T-helper 1 cell treated with Interleukin-12 subunit alpha and Interleukin-12 subunit beta and Interleukin-4 antibody, amounts not matched to agents 30 μg/mL and 1 μg/mL, for 36 hours (primary cell): ENCODE measurements around the gene CACNB1.

ENCODE experiments used
- H3K27ac Mint-ChIP-seq: one replicate; pipeline ENCODE4 v1.8.0; 2021; ENCODE audit warnings: mild to moderate bottlenecking, mixed read lengths
- H3K27me3 Mint-ChIP-seq: one replicate; pipeline ENCODE4 v1.8.0; 2021; ENCODE audit warnings: low read depth, mixed read lengths
- H3K36me3 Mint-ChIP-seq: one replicate; pipeline ENCODE4 v1.8.0; 2021; ENCODE audit warnings: low read depth, mixed read lengths
- H3K4me1 Mint-ChIP-seq: one replicate; pipeline ENCODE4 v1.8.0; 2021; ENCODE audit warnings: low read depth, mixed read lengths
- H3K4me3 Mint-ChIP-seq: one replicate; pipeline ENCODE4 v1.8.0; 2021; ENCODE audit warnings: mild to moderate bottlenecking, moderate library complexity, mixed read lengths
- H3K9me3 Mint-ChIP-seq: one replicate; pipeline ENCODE4 v1.8.0; 2021; ENCODE audit warnings: mixed read lengths

Gene CACNB1

DNA sequence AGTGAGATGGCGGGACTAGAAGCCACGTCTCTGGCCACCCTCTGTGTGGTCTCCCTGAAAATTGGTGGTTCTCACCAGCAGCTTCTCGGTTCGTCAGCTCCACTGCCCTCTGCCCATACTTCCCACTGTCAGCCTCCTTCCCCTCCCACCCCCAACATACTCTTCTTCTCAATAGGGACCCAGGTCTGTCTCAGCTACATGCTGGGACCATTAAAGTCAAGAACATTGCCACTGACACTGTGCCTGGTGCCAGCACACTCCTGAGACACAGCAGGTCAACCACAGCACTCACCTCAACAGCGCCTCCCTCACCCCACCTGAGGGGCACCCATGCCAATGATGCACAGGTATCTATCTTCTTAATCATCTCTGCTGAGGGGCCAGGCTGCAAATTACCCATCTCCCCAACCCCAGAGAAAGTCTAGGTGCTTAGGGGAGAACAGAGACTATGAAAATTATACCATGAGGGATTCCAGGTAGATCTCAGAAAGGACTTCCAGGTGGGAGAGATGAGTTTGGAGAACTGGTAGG, 47.3 kb downstream of the CACNB1 start:
- Mint-ChIP-seq H3K4me1 (peaks cover 23% of the 10 kb centered on the region), H3K27ac (no peak overlapping the region), H3K4me3 (peak overlapping the region; percentile 32), H3K36me3 (peaks cover 5% of the 10 kb centered on the region), H3K27me3 (peaks cover 50% of the 10 kb centered on the region), H3K9me3 (no peaks in the 10 kb centered on the region)

DNA sequence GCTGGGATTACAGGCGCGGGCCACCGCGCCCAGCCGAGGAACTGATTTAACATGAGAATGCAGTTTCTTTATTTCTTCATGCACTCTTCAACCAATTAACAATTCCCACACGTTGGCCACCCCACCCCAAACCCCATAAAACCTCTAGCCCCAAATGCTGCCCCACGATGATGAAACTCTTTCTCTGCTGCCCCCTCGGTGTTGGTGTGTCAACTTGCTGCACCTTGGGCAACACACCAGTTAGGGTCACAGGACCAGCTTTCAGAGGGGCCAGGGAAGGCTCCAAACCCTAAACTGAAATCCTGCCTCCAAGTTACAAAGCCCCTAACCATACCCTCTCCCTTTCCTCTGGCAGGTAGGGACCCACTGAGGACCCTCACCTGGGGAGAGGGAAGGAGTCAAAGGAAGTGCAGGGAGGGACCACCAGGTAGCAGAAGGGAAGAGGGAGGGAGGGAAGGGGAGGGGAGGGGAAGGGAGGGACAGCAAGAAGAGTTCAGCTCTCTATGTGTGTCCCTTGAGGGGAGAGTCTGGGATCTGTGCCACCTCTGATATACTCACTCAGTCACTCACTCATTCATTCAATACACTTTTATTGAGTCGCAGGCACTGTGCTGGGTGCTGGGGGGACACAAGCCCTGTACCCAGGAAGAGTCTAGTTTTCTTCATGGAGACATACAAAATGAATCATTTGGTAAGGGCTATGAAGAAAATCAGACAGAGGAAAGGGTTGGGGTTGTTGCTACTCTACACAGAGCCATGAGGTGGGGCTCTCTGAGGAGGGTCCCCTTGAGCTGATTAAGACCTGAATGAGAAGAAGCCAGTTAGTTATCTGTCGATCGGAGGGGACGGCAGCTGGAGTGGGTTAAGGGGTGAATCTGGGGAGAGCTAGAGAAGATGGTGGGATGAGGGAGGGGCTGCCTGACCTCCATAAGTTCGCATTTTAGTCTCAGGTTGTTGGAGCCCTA, 50.0 kb downstream of the CACNB1 start:
- Mint-ChIP-seq H3K4me3 (no peak overlapping the region), H3K4me1 (peaks cover 7% of the 10 kb centered on the region), H3K27me3 (peaks cover 37% of the 10 kb centered on the region), H3K27ac (no peak overlapping the region), H3K9me3 (no peaks in the 10 kb centered on the region), H3K36me3 (no peaks in the 10 kb centered on the region)

DNA sequence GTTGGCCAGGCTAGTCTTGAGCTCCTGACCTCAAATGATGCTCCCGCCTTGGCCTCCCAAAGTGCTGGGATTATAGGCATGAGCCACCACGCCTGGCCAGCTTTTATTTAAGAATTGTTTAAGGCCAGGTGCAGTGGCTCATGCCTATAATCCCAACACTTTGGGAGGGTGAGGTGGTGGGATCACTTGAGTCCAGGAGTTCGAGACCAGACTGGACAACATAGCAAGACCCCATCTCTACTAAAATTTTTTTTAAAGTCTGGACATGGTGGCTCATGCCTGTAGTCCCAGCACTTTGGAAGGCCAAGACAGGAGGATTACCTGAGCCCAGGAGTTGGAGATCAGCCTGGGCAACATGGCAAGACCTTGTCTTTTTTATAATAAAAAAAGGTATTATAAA, 51.2 kb downstream of the CACNB1 start:
- H3K27me3 Mint-ChIP-seq: peaks cover 29% of the 10 kb centered on the region
- H3K9me3 Mint-ChIP-seq: no peaks in the 10 kb centered on the region
- no peak overlapping the region for H3K27ac Mint-ChIP-seq
- H3K4me3 Mint-ChIP-seq: no peak overlapping the region
- H3K36me3 Mint-ChIP-seq: no peaks in the 10 kb centered on the region
- no peaks in the 10 kb centered on the region for H3K4me1 Mint-ChIP-seq

DNA sequence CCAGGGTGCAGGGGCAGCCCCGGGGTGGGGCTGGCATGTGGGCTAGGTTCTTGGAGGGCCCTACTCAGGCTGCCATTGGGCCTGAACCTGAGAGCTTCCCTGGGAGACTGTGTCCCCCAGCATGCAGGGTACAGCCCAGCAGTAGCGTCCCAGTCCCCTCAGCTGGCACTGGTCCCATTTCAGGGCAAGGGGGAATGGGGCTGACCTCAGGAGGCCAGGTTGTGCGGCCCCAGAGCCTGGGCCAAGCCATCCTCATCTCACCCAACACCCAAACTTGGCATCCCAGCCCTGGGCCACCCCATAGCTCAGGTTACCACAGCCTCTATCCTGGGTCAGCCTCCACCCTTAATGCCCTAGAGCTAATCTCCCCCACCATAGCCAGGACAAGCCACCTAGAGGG, 52.3 kb downstream of the CACNB1 start:
- H3K4me1 Mint-ChIP-seq: no peaks in the 10 kb centered on the region
- no peak overlapping the region for H3K4me3 Mint-ChIP-seq
- no peaks in the 10 kb centered on the region for H3K36me3 Mint-ChIP-seq
- no peaks in the 10 kb centered on the region for H3K9me3 Mint-ChIP-seq
- H3K27ac Mint-ChIP-seq: no peak overlapping the region
- H3K27me3 Mint-ChIP-seq: peaks cover 19% of the 10 kb centered on the region

DNA sequence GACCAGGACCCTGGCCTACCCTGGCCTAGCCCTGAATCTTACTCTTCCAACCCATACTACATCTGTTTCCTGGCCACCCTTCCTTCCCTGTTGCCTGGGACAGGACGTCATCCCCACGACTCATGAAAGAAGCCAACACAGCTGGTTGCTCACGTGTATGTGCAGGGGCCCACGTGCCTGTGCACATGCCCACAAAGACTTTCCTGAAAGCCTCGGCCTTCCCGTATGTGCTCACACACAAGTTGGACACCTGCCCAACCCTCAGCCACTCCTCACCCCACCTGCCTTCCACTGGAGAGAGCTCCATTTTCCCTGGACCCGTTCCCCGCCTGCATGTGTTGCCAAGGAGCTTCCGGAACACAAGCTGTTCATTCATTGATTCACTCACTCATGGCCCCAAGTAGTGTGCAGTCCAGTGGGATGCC, 53.0 kb downstream of the CACNB1 start:
- no peaks in the 10 kb centered on the region for H3K9me3 Mint-ChIP-seq
- H3K4me1 Mint-ChIP-seq: no peaks in the 10 kb centered on the region
- no peak overlapping the region for H3K4me3 Mint-ChIP-seq
- no peak overlapping the region for H3K27ac Mint-ChIP-seq
- H3K27me3 Mint-ChIP-seq: peaks cover 12% of the 10 kb centered on the region
- H3K36me3 Mint-ChIP-seq: no peaks in the 10 kb centered on the region

DNA sequence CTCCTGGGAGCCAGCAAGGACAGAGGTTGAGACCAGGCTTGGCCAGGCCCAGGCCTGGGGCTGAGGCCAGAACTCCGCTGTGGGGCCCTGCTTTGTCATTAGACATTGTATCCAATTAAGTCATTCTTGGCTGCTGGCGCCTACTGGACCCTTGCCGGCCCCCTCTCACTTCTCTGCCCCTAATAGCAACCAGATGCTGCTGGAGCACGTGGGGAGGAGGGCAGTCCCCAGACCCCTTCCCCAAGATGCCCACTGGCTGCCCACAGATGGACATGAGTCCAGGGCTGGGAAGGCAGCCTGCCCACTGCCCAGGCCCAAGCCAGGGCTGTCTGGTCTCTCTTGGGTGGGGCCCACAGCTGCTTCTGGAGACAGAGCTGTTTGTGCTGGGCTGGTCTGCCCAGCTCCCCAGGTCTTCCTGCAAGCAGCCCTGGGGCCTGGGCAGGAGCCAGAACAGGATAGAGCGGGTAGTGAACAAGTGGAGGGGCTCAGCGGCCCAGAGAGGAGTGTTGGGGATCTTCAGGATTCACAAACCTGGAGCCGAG, 53.8 kb downstream of the CACNB1 start:
- Mint-ChIP-seq H3K4me1 (no peaks in the 10 kb centered on the region), H3K4me3 (no peak overlapping the region), H3K9me3 (no peaks in the 10 kb centered on the region), H3K27ac (no peak overlapping the region), H3K36me3 (no peaks in the 10 kb centered on the region), H3K27me3 (peaks cover 5% of the 10 kb centered on the region)

DNA sequence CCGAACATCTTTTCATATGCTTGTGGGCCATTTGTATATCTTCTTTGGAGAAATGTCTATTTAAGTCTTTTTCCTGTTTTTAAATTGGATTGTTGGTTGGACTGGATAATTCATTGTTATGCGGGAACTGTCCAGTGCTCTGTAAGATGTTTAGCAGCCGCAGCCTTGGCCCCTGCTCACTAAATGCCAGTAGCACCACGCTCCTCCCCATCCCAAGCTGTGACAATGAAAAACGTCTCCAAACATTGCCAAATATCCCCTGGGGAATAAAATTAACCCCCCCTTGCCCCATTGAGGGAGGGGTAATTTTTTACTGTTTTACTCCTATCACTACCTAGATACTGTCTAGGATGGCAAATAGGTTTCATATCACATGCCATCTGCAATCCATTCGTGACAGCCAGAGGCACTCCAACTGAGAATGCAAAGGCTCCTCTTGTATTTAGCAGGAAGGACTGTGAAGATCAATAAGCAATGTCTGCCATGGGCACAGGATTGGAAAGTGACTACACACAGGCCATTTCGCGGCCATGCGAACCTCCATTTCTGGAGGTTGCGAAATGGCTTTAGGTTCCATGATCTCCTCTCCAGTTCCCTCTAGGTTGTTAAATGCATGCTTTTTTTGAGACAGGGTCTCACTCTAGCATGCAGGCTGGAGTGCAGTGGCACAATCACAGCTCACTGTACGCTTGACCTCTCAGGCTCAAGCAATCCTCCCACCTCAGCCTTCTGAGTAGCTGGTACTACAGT, 55.4 kb downstream of the CACNB1 start:
- Mint-ChIP-seq H3K27ac (no peak overlapping the region), H3K4me3 (no peak overlapping the region), H3K4me1 (no peaks in the 10 kb centered on the region), H3K27me3 (no peaks in the 10 kb centered on the region), H3K9me3 (no peaks in the 10 kb centered on the region), H3K36me3 (no peaks in the 10 kb centered on the region)

DNA sequence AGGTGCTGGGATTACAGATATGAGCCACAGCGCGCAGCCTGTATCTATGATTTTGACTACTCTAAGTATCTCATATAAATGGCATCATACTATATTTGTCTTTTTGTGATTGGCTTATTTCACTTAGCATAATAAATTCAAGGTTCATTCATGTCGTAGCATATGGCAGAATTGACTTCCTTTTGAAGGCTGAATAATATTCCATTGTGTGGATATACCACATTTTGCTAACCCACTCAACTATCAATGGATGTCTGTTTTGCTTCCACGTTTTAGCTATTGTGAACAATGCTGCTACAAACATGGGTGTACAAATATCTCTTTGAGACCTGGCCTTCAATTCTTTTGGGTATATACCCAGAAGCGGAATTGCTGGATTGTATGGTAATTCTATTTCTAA, 56.2 kb downstream of the CACNB1 start:
- Mint-ChIP-seq H3K27ac (no peak overlapping the region), H3K4me3 (no peak overlapping the region), H3K4me1 (no peaks in the 10 kb centered on the region), H3K9me3 (no peaks in the 10 kb centered on the region), H3K36me3 (no peaks in the 10 kb centered on the region), H3K27me3 (peaks cover 6% of the 10 kb centered on the region)

DNA sequence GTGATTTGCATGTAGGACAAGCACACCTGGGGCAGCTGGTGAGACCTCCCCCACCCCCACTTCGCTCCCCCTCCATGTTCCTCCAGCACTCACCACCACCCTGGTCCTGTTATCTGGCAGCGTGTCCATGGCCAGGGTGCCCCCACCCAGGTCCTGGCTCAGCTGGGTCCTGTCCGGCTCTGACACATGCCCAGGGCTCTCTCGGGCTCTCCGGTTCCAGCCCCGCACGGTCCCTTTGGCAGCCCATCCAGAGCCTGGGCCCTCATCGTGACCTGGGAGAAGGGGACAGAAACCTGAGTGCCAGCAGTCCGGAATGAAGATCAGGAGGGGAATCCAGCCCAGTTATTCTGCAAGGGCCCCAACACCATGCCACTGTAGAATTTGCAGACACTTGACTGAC, 57.9 kb downstream of the CACNB1 start:
- H3K36me3 Mint-ChIP-seq: no peaks in the 10 kb centered on the region
- H3K27ac Mint-ChIP-seq: no peak overlapping the region
- peaks cover 6% of the 10 kb centered on the region for H3K27me3 Mint-ChIP-seq
- no peak overlapping the region for H3K4me3 Mint-ChIP-seq
- H3K4me1 Mint-ChIP-seq: no peaks in the 10 kb centered on the region
- no peaks in the 10 kb centered on the region for H3K9me3 Mint-ChIP-seq

DNA sequence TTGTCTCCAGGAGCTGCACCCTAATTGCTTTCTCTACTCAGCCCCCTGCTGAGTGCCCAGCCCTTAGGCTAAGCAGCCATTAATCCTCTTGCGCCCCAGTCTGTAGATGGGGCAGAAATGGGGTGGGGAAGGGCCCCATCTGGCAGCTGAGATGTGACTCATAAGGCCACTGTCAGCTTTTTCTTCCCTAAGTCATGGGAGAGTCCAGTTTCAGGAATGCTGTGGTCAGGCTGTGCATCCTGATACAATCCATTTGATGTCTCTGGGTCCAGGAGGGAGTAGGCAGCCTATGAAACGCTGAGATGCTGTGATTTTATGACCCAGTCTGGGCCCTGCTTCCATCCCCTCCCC, 58.3 kb downstream of the CACNB1 start:
- Mint-ChIP-seq H3K4me3 (no peak overlapping the region), H3K27ac (no peak overlapping the region), H3K27me3 (peaks cover 6% of the 10 kb centered on the region), H3K4me1 (no peaks in the 10 kb centered on the region), H3K9me3 (no peaks in the 10 kb centered on the region), H3K36me3 (no peaks in the 10 kb centered on the region)

DNA sequence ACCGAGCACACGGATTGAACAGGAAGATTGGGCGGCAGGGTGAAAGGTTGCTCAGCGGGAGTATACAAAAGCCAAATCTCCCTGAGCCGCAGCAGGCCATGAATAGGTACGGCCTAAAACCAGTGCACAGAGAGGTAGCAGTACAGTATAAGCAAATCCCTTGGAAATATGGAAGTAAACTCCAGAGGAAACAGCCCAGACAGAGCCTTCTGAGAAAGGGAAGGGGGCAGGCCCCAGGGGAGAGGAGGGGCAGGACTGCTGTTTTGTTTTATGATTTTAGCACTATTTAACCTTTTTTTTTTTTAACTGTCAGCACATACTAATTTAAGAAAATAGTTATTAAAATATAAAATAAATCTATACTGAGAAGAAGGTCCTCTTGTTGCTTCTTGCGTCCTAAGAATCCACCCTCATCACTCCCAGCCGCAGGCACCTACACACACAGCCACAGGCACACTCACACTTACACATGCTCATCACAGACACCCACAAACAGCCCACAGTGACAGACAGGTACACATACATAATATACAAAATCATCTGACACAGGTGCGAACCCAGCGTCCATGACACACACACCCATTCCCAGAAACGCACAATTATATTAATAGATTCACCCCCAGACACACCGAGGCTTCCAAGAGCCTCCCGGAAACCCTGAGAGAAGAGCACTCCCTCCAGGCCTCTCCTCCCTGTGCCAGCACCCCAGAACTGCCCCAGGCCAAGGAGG, 58.9 kb downstream of the CACNB1 start:
- Mint-ChIP-seq H3K27me3 (peaks cover 6% of the 10 kb centered on the region), H3K9me3 (no peaks in the 10 kb centered on the region), H3K36me3 (no peaks in the 10 kb centered on the region), H3K27ac (no peak overlapping the region), H3K4me1 (no peaks in the 10 kb centered on the region), H3K4me3 (no peak overlapping the region)

DNA sequence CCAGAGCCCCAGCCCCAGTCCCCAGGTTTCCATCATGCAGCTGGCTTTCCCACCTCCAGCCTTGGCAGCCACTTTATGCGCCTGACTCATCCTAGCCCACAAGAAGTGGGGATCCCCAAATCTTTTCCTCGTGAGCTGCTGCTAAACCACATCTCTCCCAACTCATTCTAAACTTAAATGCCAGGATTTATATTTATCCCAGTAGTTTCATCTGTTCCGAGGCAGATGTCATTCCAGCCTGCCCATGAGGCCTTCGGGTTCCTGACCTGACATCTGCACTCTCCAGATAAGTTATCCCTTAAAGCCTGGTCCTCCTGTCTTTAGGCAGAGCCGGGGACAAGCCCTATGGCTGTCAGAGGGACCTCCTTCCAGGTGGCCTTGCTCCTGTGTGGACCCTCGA, 62.6 kb downstream of the CACNB1 start:
- no peak overlapping the region for H3K27ac Mint-ChIP-seq
- H3K27me3 Mint-ChIP-seq: peaks cover 6% of the 10 kb centered on the region
- no peaks in the 10 kb centered on the region for H3K9me3 Mint-ChIP-seq
- H3K4me1 Mint-ChIP-seq: no peaks in the 10 kb centered on the region
- no peaks in the 10 kb centered on the region for H3K36me3 Mint-ChIP-seq
- H3K4me3 Mint-ChIP-seq: no peak overlapping the region

DNA sequence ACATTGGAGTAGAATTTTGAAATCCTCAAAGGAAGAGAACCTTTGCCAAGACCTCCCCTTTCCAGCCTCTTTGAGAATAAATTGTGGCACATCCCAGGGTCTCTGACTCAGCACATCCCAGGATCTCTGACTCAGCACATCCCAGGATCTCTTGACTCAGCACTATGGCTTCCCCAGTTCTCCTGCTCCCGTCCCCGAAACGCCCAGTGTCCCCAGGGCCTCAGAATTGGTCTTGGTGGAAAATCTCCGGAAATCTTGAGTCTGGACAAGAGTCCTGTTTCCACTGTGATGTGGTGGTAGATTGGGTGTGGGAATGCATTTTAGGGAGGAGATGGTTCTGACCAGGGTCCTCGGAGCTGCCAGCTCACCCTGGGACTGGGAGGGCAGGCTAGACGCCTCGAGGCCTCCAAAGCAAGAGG, 65.3 kb downstream of the CACNB1 start:
- H3K27me3 Mint-ChIP-seq: peaks cover 6% of the 10 kb centered on the region

DNA sequence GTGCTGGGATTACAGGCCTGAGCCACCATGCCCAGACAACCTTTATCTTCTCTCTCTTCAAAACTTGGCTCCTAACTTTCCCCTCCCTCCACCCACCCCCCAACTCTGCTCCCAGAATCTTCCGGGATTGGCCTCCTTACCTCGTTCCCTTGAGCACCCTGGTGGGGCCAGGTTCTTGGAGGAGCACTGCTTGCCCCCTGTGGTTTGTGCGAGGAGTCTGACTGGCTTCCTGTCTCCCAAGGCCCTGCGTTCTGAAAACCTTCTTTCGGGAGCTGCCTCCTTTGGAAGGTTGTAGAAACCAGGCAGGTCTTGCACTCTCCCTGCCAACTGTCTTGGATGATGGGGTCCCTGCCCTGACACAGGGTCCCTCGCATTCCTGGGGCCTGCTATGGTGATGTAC, 65.9 kb downstream of the CACNB1 start:
- Mint-ChIP-seq H3K27ac (no peak overlapping the region), H3K4me3 (no peak overlapping the region)

More for the DNA sequence above, 65.3 kb downstream of the CACNB1 start:
- Mint-ChIP-seq H3K4me1 (no peaks in the 10 kb centered on the region), H3K27ac (no peak overlapping the region), H3K36me3 (no peaks in the 10 kb centered on the region), H3K9me3 (no peaks in the 10 kb centered on the region), H3K4me3 (no peak overlapping the region)

More for the DNA sequence above, 65.9 kb downstream of the CACNB1 start:
- Mint-ChIP-seq H3K9me3 (no peaks in the 10 kb centered on the region), H3K36me3 (no peaks in the 10 kb centered on the region), H3K4me1 (no peaks in the 10 kb centered on the region), H3K27me3 (peaks cover 2% of the 10 kb centered on the region)
